HFFc6 (cell line): Measurements from ENCODE around the gene ULK2. TPM values are rescaled to one million over a fixed set of nuclear protein-coding genes. Genes with fewer than 3 reads are reported as not detected.

Source experiments
- DNase-seq: peaks from one replicate; pipeline ENCODE4 v3.0.0-alpha.2; 2018
- H3K27ac Mint-ChIP-seq: 2 replicates; pipeline ENCODE4 v1.8.0; 2020; ENCODE audit warnings: mild to moderate bottlenecking, mixed read lengths
- H3K27me3 Mint-ChIP-seq: 2 replicates; pipeline ENCODE4 v1.8.0; 2021; ENCODE audit warnings: mild to moderate bottlenecking, moderate library complexity, mixed read lengths; ENCODE audit not compliant: insufficient read depth
- H3K36me3 Mint-ChIP-seq: 2 replicates; pipeline ENCODE4 v1.8.0; 2021; ENCODE audit warnings: low read depth, mixed read lengths
- H3K4me1 Mint-ChIP-seq: 2 replicates; pipeline ENCODE4 v1.8.0; 2020; ENCODE audit warnings: low read depth, mixed read lengths
- H3K4me3 Mint-ChIP-seq: 2 replicates; pipeline ENCODE4 v1.8.0; 2020; ENCODE audit warnings: mild to moderate bottlenecking, moderate library complexity, mixed read lengths
- H3K9me3 Mint-ChIP-seq: 2 replicates; pipeline ENCODE4 v1.8.0; 2020; ENCODE audit warnings: mild to moderate bottlenecking, mixed read lengths
- CTCF ChIP-seq: fragments of 200-600 bp; sonication (generic); IDR thresholded peaks from 2 replicates; pipeline ENCODE4 v1.5.0; 2021; ENCODE audit warnings: antibody characterized with exemption, mild to moderate bottlenecking
- total RNA-seq, 6 experiments: library from RNA; stranded (reverse); fragmentation: NEBNext Ultra II Directional; extraction: Animal tissue kit (Norgen Biotek cat#: 25700); gene quantifications; 2 replicates in 1 of 6; 3 replicates in 5 of 6; pipeline ENCODE4 v1.2.3, GENCODE V29; 2021

Gene ULK2
- total RNA-seq, 6 experiments from 2014 or later = 4.2 to 10.4 (median 6.3) TPM

DNA sequence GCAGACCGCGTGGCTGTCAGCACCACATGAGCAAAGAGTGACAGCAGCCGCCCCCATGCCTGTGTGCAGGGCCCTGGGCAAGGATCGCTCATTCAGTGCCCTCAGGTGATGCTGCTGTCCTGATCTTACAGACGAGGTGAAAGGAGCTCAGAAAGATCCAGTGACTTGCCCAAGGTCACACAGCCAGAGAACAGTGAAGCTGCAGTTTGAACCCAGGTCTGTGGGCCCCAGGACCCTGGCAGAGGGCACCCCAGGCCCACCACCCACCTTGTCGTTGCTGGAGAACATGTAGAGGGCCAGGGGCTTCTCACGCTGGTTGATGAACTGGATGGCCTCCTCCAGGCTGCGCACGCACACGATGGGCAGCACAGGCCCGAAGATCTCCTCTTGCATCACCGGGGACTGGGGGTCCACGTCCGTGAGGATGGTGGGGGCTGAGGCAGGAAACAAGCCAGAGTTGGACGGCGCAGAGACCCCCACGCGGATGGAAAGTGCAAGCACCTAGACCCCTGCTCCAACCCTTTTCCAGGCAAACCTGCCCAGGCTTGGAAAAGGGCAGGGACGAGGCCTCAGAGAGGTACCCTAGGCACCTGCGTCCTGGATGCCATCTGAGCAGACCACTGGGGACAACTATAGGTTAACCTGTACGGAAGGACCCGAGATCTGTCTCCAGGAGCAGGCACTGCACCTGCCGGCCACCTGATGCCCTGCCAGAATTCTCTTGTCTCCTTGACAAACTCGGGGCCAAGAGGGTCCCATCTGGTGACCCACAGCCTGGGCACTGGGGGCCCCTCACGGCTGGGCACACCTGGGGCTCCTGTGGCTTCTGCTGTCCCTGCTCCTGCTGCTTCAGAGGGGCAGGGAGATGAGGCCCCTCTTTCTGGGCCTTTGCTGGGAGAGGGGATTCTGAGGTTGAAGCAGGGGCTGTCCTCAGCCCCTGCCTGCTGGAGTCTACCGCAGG lies 128.2 kb downstream of the ULK2 start:
- TF ChIP-seq CTCF = no peak
- H3K4me3 Mint-ChIP-seq = no peak overlapping the region
- H3K27ac Mint-ChIP-seq = no peak overlapping the region
- no peaks in the 10 kb centered on the region for H3K9me3 Mint-ChIP-seq
- no peaks in the 10 kb centered on the region for H3K4me1 Mint-ChIP-seq
- H3K36me3 Mint-ChIP-seq = no peaks in the 10 kb centered on the region
- peaks cover 32% of the 10 kb centered on the region for H3K27me3 Mint-ChIP-seq
- no peak for DNase-seq

GRCh38 chr17:19738757-19739156 lies 129.0 kb downstream of the ULK2 start:
- no peak for TF ChIP-seq CTCF
- H3K4me3 Mint-ChIP-seq = no peak overlapping the region
- no peaks in the 10 kb centered on the region for H3K36me3 Mint-ChIP-seq
- peaks cover 31% of the 10 kb centered on the region for H3K27me3 Mint-ChIP-seq
- H3K9me3 Mint-ChIP-seq = no peaks in the 10 kb centered on the region
- no peaks in the 10 kb centered on the region for H3K4me1 Mint-ChIP-seq
- DNase-seq = no peak
- no peak overlapping the region for H3K27ac Mint-ChIP-seq

DNA sequence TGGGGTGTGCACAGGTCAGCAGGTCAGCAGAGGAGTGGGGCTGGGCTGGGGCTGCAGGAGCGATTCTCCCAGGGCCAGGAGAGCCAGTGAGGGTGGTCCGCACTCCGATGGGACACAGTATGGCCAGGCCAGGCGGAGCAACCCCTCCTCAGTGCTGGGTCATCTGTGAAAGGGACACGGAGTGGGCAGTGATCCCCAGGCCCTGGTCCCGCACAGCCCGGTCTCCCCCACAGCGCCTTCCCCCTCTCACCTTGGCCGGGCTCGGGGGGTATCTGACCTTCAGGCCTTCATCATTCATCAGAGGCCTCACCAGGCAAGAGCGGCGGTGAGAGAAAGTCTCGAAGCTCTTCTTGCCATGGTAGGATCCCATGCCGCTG lies 129.7 kb downstream of the ULK2 start:
- Mint-ChIP-seq H3K4me3 (no peak overlapping the region), H3K27ac (no peak overlapping the region), H3K9me3 (no peaks in the 10 kb centered on the region), H3K27me3 (peaks cover 31% of the 10 kb centered on the region), H3K4me1 (no peaks in the 10 kb centered on the region), H3K36me3 (no peaks in the 10 kb centered on the region)
- TF ChIP-seq CTCF = no peak
- DNase-seq = no peak

DNA sequence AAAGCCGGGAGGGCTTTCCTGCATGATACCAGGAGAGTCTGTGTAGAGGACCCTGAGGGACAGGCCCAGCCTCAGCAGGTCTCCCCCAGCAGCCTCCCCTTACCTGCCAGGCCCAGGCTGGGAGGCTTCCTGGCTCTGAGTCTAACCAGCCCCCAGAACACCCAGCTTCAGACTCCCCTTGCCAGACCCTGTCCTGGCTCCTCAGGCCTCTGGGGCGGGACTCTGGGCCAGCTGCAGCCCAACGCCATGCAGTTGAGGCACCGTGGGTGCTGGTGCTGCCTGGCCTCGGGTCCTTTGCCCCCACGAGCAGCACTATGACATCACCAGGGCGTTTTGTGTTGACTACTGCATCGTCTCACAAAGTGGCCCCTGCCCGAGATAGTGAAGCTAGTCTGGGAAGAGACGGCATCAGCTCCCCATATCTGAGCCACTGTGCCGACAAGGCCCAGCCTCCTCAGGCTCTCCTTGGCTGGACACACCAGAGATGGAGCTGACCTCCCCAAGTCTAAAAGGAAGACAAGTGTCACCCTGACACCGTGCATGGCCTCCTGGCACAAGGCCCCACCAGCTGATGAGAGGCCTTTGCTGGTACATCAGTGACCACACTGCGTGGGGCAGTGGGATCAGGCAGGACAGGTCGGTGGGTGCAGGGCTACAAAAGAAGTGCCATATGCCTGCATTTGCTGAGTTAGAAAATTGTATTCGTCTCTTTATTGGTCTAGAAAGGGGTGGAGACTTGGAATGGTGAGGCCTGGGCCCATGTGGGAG lies 130.2 kb downstream of the ULK2 start:
- TF ChIP-seq CTCF = no peak
- no peak for DNase-seq
- Mint-ChIP-seq H3K4me3 (no peak overlapping the region), H3K27me3 (peaks cover 31% of the 10 kb centered on the region), H3K9me3 (no peaks in the 10 kb centered on the region), H3K4me1 (no peaks in the 10 kb centered on the region), H3K36me3 (no peaks in the 10 kb centered on the region), H3K27ac (no peak overlapping the region)

DNA sequence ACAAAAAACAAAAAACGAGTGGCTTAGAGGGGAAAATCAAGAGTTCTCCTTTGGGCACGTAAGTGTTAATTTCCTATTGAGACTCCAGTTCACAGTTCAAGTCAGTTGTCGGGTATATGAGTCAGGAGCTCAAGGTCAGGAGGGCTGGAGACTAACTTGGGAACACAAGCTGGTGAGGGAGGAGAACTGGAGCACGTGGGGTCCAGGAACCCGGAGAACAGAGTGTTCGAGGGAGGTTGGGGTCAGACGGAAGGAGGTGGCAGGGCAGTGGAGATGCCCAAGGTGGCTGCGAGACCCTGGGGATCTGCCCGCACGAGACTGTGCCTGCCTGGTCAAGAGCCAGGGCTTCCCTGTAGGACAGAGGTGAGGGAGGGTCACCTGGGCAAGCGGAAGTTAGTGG lies 131.7 kb downstream of the ULK2 start:
- no peak for TF ChIP-seq CTCF
- H3K27me3 Mint-ChIP-seq = peaks cover 27% of the 10 kb centered on the region
- H3K36me3 Mint-ChIP-seq = no peaks in the 10 kb centered on the region
- no peaks in the 10 kb centered on the region for H3K9me3 Mint-ChIP-seq
- no peak for DNase-seq
- H3K27ac Mint-ChIP-seq = no peak overlapping the region
- H3K4me3 Mint-ChIP-seq = no peak overlapping the region
- no peaks in the 10 kb centered on the region for H3K4me1 Mint-ChIP-seq
